ENCODE data around the gene CARD11.

The CARD11 gene

DNA sequence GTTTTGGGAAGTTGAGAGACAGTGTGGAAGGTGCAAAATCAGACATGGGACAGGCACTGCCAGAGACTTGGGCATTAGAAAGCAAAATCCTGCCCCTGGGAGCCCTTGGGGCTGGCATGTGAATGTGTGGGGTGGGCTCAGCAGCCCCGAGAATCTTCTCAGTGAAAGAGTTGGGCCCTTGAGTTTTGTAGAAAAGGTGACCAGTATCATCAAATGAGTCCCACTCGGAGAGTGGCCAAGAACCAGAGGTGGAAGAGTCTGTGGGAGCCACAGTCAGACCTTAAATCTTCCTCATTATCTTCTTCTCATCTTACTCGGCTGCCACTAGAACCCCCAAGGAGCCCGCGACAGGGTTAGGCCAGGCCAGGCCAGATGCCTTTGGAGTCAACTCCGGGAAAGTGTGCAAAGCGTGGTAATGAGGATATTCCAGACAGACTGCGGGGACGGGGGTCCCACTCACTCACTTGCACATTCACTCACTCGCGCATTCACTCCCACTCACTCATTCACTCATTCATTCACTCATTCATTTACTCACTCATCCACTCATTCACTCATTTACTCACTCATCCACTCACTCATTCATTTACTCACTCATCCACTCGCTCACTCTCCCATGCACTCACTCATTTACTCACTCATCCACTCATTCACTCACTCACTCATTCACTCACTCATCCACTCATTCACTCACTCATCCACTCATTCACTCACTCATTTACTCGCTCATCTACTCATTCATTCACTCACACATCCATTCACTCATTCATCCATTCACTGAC is 74.9 kb downstream of the CARD11 start:
- H3K9me3 ChIP-seq (ENCODE audit: control insufficient read depth in 1 of 2, low read length in 2 of 2): peaks cover 8 to 14% of the 10 kb centered on the region in 2 donors
- H3K4me1 ChIP-seq (ENCODE audit: control insufficient read depth in 1 of 2, insufficient read depth in 2 of 2, low read length in 2 of 2): no peaks in the 10 kb centered on the region
- no peaks in the 10 kb centered on the region for H3K27me3 ChIP-seq (ENCODE audit: control insufficient read depth in 1 of 2, insufficient read depth in 2 of 2, low read length in 2 of 2)
- H3K9ac ChIP-seq (ENCODE audit: low read depth in 1 of 2, low read length in 2 of 2): no peak overlapping the region
- no peak overlapping the region for H3K27ac ChIP-seq (ENCODE audit: low read depth, low read length)
- H3K4me3 ChIP-seq (ENCODE audit: low read depth in 1 of 2, low read length in 2 of 2): no peak overlapping the region
- H3K36me3 ChIP-seq (ENCODE audit: control insufficient read depth in 1 of 2, insufficient read depth in 2 of 2, low read length in 2 of 2): no peaks in the 10 kb centered on the region

DNA sequence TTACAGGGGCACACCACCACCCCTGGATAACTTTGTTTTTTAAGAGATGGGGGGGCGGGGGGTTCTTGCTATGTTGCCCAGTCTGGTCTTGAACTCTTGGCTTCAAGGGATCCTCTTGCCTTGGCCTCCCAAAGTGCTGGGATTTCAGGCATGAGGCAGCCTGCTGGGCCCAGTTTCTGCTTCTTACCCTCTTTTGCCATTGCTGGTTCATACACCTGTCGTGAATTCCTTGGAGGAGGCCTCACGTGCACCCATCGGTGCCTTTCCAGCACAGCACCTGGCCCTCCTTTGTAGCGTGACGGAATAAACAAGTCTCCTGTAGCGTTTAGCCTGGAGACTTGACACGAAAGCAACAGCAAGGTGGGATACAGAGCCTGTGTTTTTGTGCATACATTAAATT is 75.5 kb downstream of the CARD11 start:
- H3K4me3 ChIP-seq (ENCODE audit: low read depth in 1 of 2, low read length in 2 of 2): no peak overlapping the region
- no peaks in the 10 kb centered on the region for H3K4me1 ChIP-seq (ENCODE audit: control insufficient read depth in 1 of 2, insufficient read depth in 2 of 2, low read length in 2 of 2)
- no peak overlapping the region for H3K27ac ChIP-seq (ENCODE audit: low read depth, low read length)
- H3K36me3 ChIP-seq (ENCODE audit: control insufficient read depth in 1 of 2, insufficient read depth in 2 of 2, low read length in 2 of 2): no peaks in the 10 kb centered on the region
- no peak overlapping the region for H3K9ac ChIP-seq (ENCODE audit: low read depth in 1 of 2, low read length in 2 of 2)
- H3K27me3 ChIP-seq (ENCODE audit: control insufficient read depth in 1 of 2, insufficient read depth in 2 of 2, low read length in 2 of 2): no peaks in the 10 kb centered on the region
- H3K9me3 ChIP-seq (ENCODE audit: control insufficient read depth in 1 of 2, low read length in 2 of 2): peaks cover 8 to 14% of the 10 kb centered on the region in 2 donors

DNA sequence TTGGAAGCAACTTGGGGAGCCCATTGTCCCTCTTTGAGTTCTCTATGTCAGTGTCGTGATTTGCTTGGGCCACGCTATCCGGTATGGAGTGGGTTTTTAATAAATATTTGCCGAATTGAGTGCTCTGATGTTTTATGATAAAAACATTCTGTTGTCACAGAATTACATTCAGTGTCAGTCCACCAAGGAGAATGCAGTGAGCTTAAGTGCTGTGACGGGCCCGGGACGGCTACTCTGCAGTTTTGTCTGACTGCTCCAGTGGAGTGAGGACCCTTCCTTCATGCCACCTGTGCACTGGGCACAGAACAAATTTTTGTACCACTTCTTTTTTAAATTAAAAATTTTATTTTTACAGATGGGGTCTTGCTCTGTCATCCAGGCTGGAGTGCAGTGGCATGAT is 76.0 kb downstream of the CARD11 start:
- H3K9me3 ChIP-seq (ENCODE audit: control insufficient read depth in 1 of 2, low read length in 2 of 2): peaks cover 8 to 14% of the 10 kb centered on the region in 2 donors
- H3K4me1 ChIP-seq (ENCODE audit: control insufficient read depth in 1 of 2, insufficient read depth in 2 of 2, low read length in 2 of 2): no peaks in the 10 kb centered on the region
- no peaks in the 10 kb centered on the region for H3K36me3 ChIP-seq (ENCODE audit: control insufficient read depth in 1 of 2, insufficient read depth in 2 of 2, low read length in 2 of 2)
- H3K27me3 ChIP-seq (ENCODE audit: control insufficient read depth in 1 of 2, insufficient read depth in 2 of 2, low read length in 2 of 2): no peaks in the 10 kb centered on the region
- H3K27ac ChIP-seq (ENCODE audit: low read depth, low read length): no peak overlapping the region
- H3K9ac ChIP-seq (ENCODE audit: low read depth in 1 of 2, low read length in 2 of 2): no peak overlapping the region
- no peak overlapping the region for H3K4me3 ChIP-seq (ENCODE audit: low read depth in 1 of 2, low read length in 2 of 2)

DNA sequence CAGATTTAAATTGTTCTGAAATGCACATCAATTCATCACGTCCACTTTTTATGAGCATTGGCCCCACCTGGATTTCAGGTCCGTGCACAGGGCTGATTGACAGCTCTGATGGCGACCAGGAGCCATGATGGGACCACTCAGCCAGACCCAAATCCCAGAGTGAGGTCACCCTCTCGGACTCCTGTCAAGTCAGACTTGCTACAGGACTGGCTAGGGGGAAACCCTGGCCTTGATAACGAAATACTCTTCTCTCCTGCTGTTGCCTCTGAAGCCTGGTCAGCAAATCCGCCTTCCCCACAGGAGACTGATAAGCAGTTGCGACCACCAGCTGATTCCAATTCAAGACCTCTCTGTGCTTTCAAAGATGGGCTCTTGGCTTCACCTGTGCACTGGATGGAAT is 76.4 kb downstream of the CARD11 start:
- Histone ChIP-seq H3K9ac (ENCODE audit: low read depth in 1 of 2, low read length in 2 of 2) (no peak overlapping the region), H3K36me3 (ENCODE audit: control insufficient read depth in 1 of 2, insufficient read depth in 2 of 2, low read length in 2 of 2) (no peaks in the 10 kb centered on the region), H3K27me3 (ENCODE audit: control insufficient read depth in 1 of 2, insufficient read depth in 2 of 2, low read length in 2 of 2) (no peaks in the 10 kb centered on the region), H3K9me3 (ENCODE audit: control insufficient read depth in 1 of 2, low read length in 2 of 2) (peaks cover 8 to 14% of the 10 kb centered on the region in 2 donors), H3K4me3 (ENCODE audit: low read depth in 1 of 2, low read length in 2 of 2) (no peak overlapping the region), H3K27ac (ENCODE audit: low read depth, low read length) (no peak overlapping the region), H3K4me1 (ENCODE audit: control insufficient read depth in 1 of 2, insufficient read depth in 2 of 2, low read length in 2 of 2) (no peaks in the 10 kb centered on the region)

DNA sequence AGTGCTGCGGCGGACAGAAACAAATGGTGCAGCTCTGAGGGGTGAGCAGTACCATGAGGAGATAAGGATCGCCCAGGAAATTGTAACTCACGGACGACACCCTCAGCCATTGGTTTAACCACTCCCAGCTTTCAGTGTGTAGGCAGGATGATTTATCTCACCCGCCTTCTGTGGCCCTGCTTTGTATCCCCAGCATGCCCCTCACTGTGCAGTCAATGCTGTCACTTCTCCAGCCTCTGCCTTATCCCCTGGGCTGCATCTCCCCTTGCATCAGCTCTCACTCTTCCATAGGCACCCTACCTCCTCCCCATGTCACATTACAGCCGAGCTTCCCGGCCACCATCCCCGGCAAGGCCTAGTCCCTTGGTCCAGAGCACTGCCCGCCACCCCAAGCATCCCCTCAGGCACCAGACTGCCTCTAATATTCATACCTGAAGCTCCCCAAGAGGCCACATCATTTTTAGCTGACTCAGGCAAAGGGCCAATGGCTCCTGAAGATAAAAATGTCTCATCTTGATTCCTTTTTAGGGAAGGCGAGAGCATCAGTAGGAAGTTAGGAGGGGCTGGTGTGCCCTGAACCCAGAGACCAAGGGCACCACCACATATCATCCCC is 77.1 kb downstream of the CARD11 start:
- Histone ChIP-seq H3K36me3 (ENCODE audit: control insufficient read depth in 1 of 2, insufficient read depth in 2 of 2, low read length in 2 of 2) (no peaks in the 10 kb centered on the region), H3K4me1 (ENCODE audit: control insufficient read depth in 1 of 2, insufficient read depth in 2 of 2, low read length in 2 of 2) (no peaks in the 10 kb centered on the region), H3K27me3 (ENCODE audit: control insufficient read depth in 1 of 2, insufficient read depth in 2 of 2, low read length in 2 of 2) (no peaks in the 10 kb centered on the region), H3K9me3 (ENCODE audit: control insufficient read depth in 1 of 2, low read length in 2 of 2) (peaks cover 8 to 14% of the 10 kb centered on the region in 2 donors), H3K4me3 (ENCODE audit: low read depth in 1 of 2, low read length in 2 of 2) (no peak overlapping the region), H3K27ac (ENCODE audit: low read depth, low read length) (no peak overlapping the region), H3K9ac (ENCODE audit: low read depth in 1 of 2, low read length in 2 of 2) (no peak overlapping the region)

DNA sequence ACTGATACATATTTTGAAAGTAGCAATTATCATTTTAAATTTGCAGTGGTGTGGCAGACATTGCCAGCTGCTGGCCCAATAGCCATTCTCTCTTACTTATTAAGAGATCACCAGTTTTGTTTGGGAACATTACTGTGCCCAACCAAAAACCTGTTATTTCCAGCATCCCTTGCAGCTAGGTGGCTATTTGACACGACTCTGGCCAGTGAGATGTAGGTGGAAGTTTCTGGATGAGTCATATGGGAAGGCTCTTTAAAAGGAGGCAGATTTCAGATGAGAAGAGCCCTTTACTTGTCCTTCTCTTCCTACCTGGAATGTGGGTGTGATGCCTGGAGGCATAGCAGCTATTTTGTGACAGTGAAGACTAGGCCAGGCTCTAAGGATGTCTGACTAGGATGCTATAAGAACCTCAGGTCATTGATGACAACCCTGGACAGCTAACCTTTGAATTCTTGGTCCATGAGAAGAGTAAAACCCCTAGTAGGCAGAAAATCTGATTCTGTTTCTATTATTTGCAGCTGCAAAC is 77.9 kb downstream of the CARD11 start:
- no peak overlapping the region for H3K9ac ChIP-seq (ENCODE audit: low read depth in 1 of 2, low read length in 2 of 2)
- peaks cover 8 to 14% of the 10 kb centered on the region in 2 donors for H3K9me3 ChIP-seq (ENCODE audit: control insufficient read depth in 1 of 2, low read length in 2 of 2)
- H3K4me1 ChIP-seq (ENCODE audit: control insufficient read depth in 1 of 2, insufficient read depth in 2 of 2, low read length in 2 of 2): no peaks in the 10 kb centered on the region
- no peak overlapping the region for H3K27ac ChIP-seq (ENCODE audit: low read depth, low read length)
- H3K4me3 ChIP-seq (ENCODE audit: low read depth in 1 of 2, low read length in 2 of 2): no peak overlapping the region
- H3K36me3 ChIP-seq (ENCODE audit: control insufficient read depth in 1 of 2, insufficient read depth in 2 of 2, low read length in 2 of 2): no peaks in the 10 kb centered on the region
- H3K27me3 ChIP-seq (ENCODE audit: control insufficient read depth in 1 of 2, insufficient read depth in 2 of 2, low read length in 2 of 2): no peaks in the 10 kb centered on the region

DNA sequence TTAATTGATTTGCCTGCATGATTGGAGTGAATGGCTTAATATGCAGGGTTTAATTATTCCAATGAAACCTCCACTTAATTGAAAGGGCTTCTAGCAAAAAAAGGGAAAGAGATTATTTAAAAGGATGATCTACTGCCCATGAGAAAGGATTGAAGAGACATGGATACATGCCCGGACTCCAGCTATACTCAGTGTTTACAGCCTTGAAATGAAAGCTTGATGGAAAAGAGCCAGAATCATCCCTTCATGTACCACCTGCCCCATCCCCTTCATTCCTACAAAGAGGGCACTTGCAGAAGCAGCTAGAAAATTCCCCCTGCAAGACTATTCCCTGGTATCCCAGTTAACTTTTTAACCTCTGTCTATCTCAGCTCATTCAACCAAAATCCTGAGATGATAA is 78.4 kb downstream of the CARD11 start:
- Histone ChIP-seq H3K9me3 (ENCODE audit: control insufficient read depth in 1 of 2, low read length in 2 of 2) (peaks cover 8 to 14% of the 10 kb centered on the region in 2 donors), H3K27me3 (ENCODE audit: control insufficient read depth in 1 of 2, insufficient read depth in 2 of 2, low read length in 2 of 2) (no peaks in the 10 kb centered on the region), H3K4me3 (ENCODE audit: low read depth in 1 of 2, low read length in 2 of 2) (no peak overlapping the region), H3K9ac (ENCODE audit: low read depth in 1 of 2, low read length in 2 of 2) (no peak overlapping the region), H3K36me3 (ENCODE audit: control insufficient read depth in 1 of 2, insufficient read depth in 2 of 2, low read length in 2 of 2) (no peaks in the 10 kb centered on the region), H3K4me1 (ENCODE audit: control insufficient read depth in 1 of 2, insufficient read depth in 2 of 2, low read length in 2 of 2) (no peaks in the 10 kb centered on the region), H3K27ac (ENCODE audit: low read depth, low read length) (no peak overlapping the region)

DNA sequence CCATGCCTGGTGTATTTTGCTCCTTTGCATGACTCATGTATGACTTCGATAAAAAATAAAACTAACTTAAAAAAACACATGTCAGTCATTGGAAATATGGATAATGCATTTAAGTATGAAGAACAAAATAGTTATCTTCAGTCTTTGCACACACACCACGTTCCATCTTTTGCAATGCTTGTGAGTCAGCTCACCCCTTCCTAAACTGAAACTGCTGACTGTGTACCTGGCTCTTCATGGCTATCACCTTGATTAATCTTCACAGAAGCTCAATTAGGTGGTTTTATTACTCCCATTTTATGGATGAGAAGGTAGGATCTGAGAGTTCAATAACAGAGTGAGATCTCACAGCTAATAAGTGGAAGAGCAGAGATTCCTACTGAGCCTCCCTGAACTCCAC is 79.5 kb downstream of the CARD11 start:
- no peak overlapping the region for H3K27ac ChIP-seq (ENCODE audit: low read depth, low read length)
- H3K4me3 ChIP-seq (ENCODE audit: low read depth in 1 of 2, low read length in 2 of 2): no peak overlapping the region
- no peaks in the 10 kb centered on the region for H3K4me1 ChIP-seq (ENCODE audit: control insufficient read depth in 1 of 2, insufficient read depth in 2 of 2, low read length in 2 of 2)
- H3K9ac ChIP-seq (ENCODE audit: low read depth in 1 of 2, low read length in 2 of 2): no peak overlapping the region
- no peaks in the 10 kb centered on the region for H3K36me3 ChIP-seq (ENCODE audit: control insufficient read depth in 1 of 2, insufficient read depth in 2 of 2, low read length in 2 of 2)
- H3K27me3 ChIP-seq (ENCODE audit: control insufficient read depth in 1 of 2, insufficient read depth in 2 of 2, low read length in 2 of 2): no peaks in the 10 kb centered on the region
- peaks cover 8 to 14% of the 10 kb centered on the region in 2 donors for H3K9me3 ChIP-seq (ENCODE audit: control insufficient read depth in 1 of 2, low read length in 2 of 2)

DNA sequence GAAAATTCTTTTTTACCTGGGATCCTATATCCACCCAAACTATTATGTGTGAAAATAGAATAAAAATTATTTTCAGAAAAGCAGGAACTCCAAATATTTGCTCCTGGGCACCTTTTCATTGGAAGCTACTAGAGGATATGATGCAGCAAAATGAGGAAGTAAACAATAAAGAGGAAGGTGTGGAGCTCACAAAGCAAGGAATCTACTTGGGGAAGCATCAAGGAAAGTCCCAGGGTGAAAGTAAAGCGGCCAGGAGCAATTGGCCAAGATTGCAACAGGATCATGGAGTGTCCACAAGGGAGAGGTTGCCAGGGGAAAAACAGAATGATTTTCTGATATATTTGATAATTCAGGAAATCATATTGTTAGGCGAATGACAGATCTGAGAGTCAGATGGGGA is 80.8 kb downstream of the CARD11 start:
- H3K4me1 ChIP-seq (ENCODE audit: control insufficient read depth in 1 of 2, insufficient read depth in 2 of 2, low read length in 2 of 2): no peaks in the 10 kb centered on the region
- H3K9me3 ChIP-seq (ENCODE audit: control insufficient read depth in 1 of 2, low read length in 2 of 2): peaks cover 8 to 14% of the 10 kb centered on the region in 2 donors
- H3K4me3 ChIP-seq (ENCODE audit: low read depth in 1 of 2, low read length in 2 of 2): no peak overlapping the region
- no peak overlapping the region for H3K27ac ChIP-seq (ENCODE audit: low read depth, low read length)
- no peaks in the 10 kb centered on the region for H3K36me3 ChIP-seq (ENCODE audit: control insufficient read depth in 1 of 2, insufficient read depth in 2 of 2, low read length in 2 of 2)
- no peak overlapping the region for H3K9ac ChIP-seq (ENCODE audit: low read depth in 1 of 2, low read length in 2 of 2)
- no peaks in the 10 kb centered on the region for H3K27me3 ChIP-seq (ENCODE audit: control insufficient read depth in 1 of 2, insufficient read depth in 2 of 2, low read length in 2 of 2)

DNA sequence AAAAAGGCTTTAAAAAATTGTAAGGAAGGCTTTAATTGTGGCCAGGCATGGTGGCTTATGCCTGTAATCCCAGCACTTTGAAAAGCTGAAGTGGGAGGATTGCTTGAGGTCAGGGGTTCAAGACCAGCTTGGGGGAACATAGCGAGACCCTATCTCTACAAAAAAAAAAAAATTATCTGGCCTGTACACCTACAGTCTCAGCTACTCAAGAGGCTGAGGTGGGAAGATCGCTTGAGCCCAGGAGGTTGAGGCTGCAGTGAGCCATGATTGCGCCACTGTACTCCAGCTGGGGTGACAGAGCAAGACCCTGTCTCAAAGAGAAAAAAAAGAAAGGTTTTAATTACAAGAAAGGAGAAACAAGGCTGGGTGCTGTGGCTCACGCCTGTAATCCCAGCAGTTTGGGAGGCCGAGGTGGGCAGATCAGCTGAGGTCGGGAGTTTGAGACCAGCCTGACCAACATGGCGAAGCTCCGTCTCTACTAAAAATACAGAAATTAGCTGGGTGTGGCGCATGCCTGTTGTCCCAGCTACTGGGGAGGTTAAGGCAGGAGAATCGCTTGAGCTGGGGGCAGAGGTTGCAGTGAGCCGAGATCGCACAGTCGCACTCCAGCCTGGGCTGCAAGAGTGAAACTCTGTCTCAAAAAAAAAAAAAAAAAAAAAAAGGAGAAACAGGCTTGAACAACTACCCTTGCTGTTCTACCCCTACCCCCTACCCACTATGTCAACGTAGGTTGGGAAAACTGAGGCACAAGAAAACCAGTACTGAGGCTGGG is 83.7 kb downstream of the CARD11 start:
- no peak overlapping the region for H3K4me3 ChIP-seq (ENCODE audit: low read depth in 1 of 2, low read length in 2 of 2)
- H3K36me3 ChIP-seq (ENCODE audit: control insufficient read depth in 1 of 2, insufficient read depth in 2 of 2, low read length in 2 of 2): no peaks in the 10 kb centered on the region
- H3K27me3 ChIP-seq (ENCODE audit: control insufficient read depth in 1 of 2, insufficient read depth in 2 of 2, low read length in 2 of 2): no peaks in the 10 kb centered on the region
- H3K27ac ChIP-seq (ENCODE audit: low read depth, low read length): no peak overlapping the region
- no peaks in the 10 kb centered on the region for H3K9me3 ChIP-seq (ENCODE audit: control insufficient read depth in 1 of 2, low read length in 2 of 2)
- H3K4me1 ChIP-seq (ENCODE audit: control insufficient read depth in 1 of 2, insufficient read depth in 2 of 2, low read length in 2 of 2): no peaks in the 10 kb centered on the region
- H3K9ac ChIP-seq (ENCODE audit: low read depth in 1 of 2, low read length in 2 of 2): no peak overlapping the region

Measured in duodenal mucosa (tissue), 2 donors.